ENCODE measurements around the gene RBM33.

DNA sequence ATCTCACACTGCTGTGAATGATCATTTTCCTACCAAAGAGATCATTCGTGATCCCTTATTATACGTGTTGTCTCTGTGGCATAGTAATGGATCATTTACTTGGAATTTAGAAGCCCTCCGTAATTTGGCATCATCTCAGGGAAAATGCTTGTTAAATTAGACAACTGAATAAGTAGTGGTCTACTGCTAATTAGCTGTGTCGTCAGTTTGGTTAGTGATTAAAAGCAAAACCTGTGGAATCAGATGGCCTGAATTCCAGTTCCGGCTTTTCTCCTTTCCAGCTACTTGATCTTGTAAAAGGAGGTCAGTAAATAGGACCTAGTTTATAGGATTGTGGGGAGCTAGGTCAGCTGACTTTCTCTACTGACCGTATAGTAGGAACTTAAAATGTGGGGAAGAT is 65.6 kb downstream of the RBM33 start:
- TF ChIP-seq, protein P1, sequence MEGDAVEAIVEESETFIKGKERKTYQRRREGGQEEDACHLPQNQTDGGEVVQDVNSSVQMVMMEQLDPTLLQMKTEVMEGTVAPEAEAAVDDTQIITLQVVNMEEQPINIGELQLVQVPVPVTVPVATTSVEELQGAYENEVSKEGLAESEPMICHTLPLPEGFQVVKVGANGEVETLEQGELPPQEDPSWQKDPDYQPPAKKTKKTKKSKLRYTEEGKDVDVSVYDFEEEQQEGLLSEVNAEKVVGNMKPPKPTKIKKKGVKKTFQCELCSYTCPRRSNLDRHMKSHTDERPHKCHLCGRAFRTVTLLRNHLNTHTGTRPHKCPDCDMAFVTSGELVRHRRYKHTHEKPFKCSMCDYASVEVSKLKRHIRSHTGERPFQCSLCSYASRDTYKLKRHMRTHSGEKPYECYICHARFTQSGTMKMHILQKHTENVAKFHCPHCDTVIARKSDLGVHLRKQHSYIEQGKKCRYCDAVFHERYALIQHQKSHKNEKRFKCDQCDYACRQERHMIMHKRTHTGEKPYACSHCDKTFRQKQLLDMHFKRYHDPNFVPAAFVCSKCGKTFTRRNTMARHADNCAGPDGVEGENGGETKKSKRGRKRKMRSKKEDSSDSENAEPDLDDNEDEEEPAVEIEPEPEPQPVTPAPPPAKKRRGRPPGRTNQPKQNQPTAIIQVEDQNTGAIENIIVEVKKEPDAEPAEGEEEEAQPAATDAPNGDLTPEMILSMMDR (IDR thresholded peaks at IDR 0.05; ENCODE audit: insufficient read depth, low read depth, low read length): no peak
- no peak for TF ChIP-seq EZH2 (IDR thresholded peaks at IDR 0.05; ENCODE audit: insufficient read depth, low read length)
